HG02981 (cell line): ENCODE measurements around the gene TRMT10B.
A peak's percentile ranks its signal among the peaks of the same experiment; 100 is the strongest.

Experiments
- ATAC-seq: cut with Tn5 transposase; IDR thresholded peaks from one replicate; pipeline ENCODE4 v1.9.1; 2021; ENCODE audit warnings: mild to moderate bottlenecking, moderate library complexity; ENCODE audit not compliant: unreplicated experiment

The TRMT10B gene, protein sequence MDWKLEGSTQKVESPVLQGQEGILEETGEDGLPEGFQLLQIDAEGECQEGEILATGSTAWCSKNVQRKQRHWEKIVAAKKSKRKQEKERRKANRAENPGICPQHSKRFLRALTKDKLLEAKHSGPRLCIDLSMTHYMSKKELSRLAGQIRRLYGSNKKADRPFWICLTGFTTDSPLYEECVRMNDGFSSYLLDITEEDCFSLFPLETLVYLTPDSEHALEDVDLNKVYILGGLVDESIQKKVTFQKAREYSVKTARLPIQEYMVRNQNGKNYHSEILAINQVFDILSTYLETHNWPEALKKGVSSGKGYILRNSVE

DNA sequence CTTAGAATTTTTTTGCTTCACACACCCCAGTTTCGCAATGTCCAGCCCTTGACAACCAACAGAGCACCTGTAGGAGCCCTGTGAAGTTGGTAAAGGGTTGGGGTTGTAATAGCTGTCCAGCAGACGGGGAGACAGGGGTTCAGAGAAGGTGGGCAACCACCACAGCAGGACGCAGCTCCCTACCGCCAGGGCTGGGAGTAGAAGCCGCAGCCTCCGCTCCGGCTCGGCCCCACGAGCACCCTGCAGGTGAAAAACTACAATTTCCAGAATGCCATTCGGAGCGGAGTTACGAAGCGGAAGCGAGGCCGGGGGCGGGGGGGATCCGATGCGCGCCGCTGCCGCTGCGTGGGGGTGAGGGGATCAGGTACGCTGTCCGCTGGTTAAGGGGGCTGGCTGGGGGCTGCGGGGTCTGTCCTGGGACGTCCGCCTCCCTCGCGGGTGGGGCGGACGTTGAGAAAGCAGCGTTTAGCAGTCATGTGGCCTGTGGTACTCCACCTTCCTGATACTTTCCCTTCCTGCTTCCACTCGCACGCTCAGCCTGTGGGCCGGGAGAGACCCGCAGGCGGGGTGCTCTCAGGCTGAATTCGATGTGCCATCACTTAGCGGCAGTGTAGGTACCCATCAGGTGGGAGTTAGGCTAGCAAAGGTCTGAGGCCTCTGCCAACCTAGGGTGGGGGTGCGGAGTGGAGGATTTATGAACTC lies at the start of gene TRMT10B:
TSS of gene TRMT10B (plus strand) at position 317 of the 702 bp plus-strand sequence. CDS start 8,127 bp downstream, outside the sequence.
- peak; percentile 91 for ATAC-seq

DNA sequence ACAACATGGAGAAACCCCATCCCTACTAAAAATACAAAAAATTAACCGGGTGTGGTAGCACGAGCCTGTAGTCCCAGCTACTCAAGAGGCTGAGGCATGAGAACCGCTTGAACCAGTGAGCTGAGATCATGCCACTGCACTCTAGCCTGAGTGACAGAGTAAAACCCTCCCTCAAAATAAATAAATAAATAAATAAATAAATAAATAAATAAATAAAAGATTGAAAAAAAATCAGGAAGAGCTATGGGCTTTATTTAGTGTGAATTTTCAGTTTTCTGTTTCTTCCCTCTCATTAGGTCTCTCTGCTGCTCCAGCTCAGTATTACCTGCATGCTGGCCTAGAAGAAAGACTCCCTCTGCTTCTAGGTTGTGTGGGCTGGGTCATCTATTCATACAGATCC lies 47.8 kb upstream of the TRMT10B start:
- ATAC-seq: no peak

DNA sequence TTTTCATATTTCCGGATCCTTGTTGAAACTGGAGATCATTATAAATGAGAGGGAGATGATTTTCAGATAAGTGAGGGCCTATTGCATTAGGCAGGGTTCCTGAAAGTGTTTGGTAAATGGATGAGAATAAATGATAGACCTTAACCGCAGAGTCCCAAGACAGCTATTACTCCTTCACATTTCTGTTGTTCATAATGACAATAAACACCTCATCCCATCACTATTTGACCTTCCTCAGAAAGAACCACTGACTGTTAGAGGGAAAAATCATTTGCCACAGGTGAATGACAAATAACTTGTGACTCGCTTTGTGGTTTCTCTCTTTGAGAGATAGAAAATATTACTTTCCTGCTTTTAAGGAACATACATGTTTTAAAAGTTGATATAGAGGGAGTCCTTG lies 47.3 kb upstream of the TRMT10B start:
- no peak for ATAC-seq

DNA sequence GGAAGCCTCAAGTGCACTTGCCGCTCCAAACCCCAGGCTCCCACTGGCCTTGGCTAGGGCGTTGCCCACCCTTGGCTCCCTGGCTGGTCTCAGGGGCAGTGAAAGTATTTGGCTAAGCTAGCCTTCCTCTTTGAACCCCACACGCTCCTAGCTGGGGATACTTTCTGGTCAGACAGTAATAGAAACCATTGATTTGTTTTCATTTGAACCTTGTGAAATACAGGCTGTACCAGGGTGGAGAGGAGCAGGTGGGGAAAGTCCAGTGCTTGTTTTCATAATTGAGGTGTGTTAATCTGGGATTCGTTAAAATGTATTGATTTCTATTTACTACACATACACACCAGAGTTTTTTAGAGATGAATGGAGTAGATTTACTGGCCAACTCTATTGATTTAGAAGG lies 45.9 kb upstream of the TRMT10B start:
- ATAC-seq: no peak

DNA sequence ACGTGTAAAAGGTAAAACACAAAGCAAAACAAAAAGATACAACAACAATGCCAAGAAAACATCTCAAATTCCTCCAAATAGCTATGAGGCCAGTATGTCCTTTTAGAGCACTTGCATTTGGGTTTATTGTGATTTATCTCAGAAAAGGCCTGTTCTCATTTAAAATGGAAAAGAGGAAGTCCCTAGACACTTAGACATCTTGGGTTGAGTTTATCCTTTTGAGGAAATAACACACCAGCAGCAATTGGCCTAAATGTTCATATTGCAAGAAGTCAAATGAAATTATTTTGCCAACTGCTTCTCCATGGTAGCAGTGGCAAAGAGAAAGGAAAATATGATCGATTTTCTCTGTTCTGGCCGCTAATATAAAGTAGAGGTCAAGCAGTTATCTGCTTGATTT lies 43.6 kb upstream of the TRMT10B start:
- ATAC-seq: no peak

DNA sequence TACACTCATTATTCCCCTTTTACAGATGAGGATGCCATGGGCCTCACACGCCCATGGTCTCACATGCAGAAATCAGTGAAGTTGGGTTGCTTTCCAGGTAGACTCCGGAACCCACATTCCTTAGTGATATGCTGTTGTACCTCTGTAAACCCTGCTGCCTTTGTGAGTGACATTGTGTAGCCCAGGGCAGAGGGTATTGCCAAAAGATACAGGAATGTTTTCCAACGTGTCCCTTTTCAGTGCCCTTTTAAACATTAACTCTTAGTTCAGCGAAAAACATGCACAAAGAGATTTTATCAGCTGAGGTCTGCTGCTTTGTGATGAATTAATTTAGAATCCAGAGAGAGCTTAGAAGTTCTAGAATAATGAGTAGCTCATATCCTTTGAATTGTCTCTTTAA lies 38.3 kb upstream of the TRMT10B start:
- ATAC-seq: no peak

DNA sequence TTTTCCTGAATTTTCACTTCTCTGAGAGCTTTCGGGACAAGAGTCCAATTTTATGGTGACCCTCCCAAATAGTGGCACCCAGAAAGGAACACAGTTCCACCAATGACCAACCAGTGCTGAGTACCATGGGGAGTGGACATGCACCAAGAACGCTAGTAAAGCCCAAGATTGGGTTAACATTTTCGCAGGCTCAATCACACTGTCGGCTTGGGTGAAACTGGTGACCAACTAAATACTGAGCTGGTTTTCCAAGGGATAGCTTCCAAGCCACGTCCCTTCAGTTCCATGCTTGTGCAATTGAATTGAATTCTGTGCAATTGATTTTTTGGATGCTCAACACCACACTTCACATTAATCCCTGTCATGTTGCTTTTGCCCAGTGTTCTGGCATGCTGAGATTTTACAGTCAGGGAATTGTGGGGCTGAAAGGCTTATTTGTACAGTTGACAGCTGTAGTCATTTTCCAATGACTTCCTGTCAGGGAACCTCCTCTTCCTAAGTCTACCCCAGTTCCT lies 37.6 kb upstream of the TRMT10B start:
- ATAC-seq: no peak

DNA sequence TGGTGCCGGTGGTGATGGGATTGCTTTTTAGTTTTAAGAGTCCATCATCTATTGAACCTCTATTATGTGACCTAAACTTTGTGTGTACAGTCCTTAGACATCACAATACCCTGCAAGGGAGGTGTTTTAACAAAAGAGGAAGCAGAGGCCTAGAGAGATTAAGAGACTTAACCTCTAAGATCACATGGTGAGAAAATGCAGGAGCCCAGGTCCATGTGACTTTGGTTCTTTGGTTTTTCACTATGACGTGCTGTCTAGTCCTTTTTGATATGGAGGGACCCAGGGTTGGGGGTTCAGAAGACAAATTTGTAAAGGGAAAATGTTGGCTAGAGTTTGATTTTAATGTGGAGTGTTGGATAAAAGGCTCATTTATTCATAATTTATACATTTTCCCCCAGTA lies 34.1 kb upstream of the TRMT10B start:
- ATAC-seq: no peak

DNA sequence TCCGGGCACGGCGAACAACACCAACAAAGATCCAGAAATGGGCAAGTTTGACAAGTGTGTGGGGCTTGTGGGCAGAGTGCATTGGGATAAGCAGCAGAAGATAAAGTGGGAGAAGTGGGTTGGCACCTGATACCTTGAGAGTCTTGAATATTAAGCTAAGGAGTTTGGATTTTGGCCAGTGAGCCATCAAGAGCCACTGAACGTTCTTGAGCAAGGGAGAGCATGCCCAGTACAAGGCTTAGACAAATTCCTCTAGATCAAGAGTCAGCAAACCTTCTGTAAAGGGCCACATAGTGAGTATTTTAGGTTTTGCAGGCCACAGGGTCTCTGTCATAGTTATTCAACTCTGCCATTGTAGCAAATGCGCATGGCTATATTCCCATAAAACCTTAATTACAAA lies 26.6 kb upstream of the TRMT10B start:
- ATAC-seq: no peak

DNA sequence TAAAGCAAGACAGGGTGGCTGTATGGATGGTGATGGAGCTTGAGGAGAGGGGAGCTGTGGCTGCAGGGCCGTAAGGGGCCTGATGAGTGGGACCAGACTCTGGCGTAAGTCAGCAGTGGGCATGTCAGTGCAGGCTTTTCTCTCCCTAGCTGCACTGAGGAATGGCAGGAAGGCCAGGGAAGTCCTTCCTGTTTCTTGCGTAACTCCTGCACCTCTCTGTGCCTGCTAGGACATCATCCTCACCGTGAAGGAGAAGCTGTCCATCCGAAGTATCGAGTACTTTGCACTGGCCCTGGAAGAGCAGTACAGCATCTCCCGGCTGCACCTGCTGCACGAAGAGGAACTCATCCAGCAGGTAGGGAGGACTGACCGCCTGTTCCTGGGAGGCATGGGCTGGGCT lies 24.1 kb upstream of the TRMT10B start:
- no peak for ATAC-seq

DNA sequence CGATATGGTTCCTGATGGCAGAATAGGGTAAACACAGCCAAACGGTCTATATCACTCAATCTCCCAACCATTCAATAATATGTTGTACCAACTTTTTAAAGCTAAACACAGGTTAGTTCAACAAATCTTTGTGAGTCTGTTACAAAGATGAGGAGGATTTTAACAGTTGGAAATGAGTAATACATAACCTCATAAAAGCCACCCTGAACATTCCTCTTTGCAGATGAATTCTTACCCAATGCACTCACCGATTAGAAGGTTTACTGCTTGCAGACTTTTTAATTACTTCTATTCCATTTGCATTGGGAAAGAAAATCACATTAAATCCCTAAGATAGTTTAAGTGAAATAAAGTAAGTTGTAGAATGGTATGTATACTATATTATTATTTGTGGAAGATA lies 23.3 kb upstream of the TRMT10B start:
- ATAC-seq: no peak

DNA sequence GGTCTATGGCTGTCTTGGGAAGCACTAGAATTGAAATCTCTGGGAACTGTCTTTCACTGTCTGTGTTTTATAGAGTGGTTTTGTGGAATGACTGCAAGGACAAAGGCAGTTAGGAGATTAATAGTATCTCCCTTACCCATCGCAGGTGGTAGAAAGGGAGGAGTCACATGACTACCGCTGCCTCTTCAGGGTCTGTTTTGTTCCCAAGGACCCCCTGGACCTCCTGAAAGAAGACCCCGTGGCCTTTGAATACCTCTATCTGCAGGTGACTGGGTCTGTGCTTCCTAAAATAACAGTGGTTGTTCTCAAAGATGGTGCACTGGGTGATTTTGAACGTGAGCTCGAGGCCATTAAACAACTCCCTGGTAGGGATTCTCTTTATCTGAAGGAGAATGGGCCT lies 22.8 kb upstream of the TRMT10B start:
- ATAC-seq: no peak

DNA sequence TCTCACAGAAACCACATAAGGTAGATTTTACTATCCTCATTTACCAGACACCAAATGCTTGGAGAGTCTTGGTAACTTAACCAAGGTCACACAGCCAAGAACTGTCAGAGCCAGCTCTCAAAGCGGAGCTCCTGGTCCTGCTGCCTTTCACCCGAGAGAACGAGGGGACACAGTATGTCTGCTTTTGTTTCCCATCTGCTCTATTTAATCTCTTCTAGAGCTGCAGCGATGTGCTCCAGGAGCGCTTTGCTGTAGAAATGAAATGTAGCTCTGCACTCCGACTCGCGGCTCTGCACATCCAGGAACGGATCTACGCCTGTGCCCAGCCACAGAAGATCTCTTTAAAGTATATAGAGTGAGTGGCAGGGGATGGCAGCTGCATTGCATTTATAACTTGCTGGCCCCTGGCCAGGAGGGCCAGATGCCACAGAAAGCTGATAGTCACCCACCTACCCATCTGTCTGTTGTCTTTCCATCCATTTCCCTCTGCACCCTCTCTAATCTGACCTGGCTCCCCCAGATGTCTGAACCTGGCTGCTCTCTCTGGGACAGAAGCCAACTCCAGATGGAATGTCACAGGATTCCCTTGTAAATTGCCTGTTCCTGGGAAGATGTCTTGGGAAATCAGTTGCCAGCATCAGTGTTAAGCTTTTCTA lies 21.4 kb upstream of the TRMT10B start:
- no peak for ATAC-seq

DNA sequence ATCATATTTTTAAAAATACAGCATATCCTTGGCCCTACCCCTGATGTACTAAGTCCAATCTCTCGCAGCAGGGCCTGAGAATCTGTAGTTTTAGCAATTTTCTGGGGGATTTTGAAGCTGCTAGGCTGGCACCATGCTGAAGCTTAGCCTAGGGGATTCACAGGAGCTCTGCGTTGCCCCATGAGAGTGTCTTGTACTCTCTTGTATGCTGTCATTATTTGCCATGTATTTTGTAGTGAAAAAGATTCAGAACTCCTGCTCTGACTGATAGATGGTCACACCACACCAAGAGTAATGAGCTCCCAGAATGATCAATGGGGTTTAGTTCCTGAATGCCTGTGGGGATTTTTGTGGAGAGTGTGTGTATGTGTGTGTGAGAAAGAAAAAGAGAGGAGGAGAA lies 20.7 kb upstream of the TRMT10B start:
- ATAC-seq: no peak

DNA sequence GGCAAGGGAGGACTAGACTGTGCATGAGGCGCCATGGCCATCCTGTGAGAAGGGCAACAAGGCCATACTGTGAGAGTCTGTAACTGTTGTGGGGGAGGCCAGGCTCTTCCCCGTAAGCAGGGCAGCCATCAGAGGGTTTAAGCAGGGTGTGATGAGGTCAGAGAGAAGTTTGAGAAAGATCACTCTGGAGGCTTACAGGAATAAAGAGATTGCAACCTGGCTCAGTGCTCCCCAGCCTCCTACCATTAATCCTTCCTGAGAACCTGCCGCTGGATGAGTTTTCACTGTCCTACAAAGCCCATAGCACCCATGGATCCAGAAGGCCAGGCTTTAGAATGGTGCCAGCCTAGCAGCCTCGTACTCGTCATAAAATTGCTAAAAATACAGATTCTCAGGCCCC lies 14.4 kb upstream of the TRMT10B start:
- no peak for ATAC-seq

DNA sequence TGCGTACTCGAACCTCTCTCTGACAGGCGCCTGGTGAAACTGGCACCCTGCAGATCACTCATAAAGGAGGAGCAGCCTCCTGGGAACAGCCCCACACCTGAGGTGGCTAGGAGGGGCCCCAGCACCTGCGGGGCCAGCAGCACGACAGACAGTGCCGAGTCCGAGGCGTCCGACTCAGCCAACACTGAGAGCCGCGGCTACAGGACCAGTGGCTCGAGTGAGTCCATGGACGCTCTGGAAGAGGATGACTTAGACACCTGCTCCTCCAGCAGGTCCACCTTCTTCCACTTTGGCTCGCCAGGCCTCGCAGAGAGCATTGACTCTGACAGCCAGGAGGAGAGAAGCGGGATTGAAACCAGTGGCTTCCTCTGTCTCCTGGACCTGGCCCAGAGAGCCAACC lies 13.5 kb upstream of the TRMT10B start:
- no peak for ATAC-seq

DNA sequence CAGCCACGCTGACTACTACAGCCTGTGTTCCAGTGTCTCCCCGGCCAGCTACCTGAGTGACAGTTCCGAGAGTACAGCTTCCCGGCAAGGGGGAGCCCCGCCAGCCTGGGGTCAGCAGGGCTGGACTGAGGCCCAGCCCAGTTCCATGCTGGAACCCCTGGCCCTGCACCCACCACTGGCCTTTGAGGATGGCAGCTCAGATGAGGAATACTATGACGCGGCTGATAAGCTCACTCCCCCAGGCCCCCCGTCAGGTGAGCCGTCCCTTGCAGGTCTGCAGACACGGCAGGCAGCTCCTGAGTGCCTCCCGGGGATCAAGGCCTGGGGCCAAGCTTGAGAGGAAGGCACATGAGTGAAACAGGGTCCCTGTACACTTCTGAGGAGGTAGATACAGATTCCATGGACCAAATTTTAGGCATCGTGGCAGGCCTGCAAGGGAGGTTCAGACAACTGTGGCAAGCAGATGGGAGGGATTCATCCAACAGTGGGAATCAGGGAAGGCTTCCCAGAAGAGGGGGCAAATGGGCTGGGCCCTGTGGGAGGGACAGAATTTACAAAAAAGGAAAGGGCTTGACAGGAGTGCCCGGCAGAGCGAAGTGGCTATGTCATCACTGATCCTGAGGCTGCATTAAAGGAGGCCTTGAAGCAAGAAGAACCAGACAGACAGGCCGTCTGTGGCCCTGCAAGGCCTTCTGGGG lies 12.8 kb upstream of the TRMT10B start:
- no peak for ATAC-seq

DNA sequence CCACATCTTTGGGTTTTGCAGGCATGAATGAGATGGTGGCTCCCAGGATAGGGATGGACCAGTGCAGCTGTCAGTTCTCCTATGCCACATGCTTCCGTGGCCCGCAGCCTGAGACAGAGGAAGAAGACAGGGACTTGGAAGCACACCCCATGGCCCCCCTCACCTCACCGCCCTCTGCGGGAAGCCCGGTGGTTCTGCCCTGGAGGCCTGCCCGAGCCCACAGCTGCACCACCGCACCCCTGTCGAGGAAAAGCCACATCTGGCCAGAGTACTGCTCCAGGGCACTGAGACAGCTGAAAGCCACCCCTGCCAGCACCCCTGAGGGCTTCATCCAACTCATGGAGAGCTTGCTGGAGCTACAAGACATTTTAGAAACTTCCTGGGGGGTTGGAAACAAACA lies 7.6 kb upstream of the TRMT10B start:
- no peak for ATAC-seq

DNA sequence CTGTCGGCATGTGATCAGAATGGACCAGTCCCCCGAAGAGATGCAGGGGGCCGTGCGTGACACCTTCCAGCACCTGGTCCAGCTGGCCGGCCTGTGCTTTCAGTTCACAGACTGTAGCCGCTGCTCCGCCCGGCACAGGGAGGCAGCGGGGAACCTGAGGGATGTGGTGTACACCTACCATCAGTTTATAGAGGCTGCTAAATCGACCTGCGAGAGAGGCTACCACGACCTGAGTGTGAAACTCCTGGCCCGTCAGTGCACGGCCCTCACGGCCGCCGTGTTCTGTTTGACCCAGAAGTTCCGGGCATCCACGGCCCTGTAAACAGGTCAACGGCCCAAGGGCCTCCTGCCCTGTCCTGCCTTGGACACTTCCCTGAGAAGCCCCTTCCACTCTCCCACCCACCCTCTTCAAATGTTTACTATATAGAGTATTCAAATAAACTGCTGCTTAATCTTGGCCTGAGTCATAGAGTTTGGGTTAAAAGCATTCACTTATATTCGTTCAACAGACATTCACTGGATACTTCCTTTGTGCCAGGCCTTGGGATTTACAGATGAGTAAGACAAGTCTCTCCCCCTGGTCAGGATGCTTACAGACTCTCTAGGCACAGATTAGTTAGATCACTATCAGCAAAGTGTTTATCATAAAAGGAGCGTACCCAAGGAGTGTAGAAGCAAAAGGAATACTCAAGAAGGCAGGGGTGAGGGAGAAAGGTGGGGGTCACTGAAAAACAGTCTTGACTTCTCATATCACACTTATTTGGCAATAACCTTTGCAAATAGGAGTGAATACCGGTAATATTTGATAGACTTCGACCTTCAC lies 6.9 kb upstream of the TRMT10B start:
- no peak for ATAC-seq

DNA sequence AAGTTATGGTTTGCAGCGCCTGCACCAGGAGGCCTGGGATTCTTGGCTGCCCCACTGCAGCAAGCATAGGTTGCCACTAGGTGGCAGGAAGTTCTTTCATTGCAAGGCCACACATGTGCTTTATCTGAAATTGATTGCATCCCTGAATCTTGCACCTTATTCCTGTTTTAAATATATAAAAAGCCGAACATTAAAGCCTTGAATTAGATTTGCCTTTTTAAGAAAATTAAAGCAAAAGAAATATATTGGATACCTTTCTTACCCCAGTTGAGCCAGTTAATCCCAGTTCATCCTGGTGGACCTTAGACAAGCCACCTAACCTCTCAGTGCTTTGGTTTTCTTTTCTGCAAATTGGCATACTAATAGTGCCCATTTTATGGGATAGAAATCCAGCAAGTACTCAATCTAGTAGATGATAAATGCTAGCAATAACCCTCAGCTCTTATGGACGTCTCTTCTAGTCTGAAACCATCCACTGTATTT lies 6.3 kb upstream of the TRMT10B start:
- ATAC-seq: peak; percentile 70
